HepG2 (cell line): ENCODE results near the gene C1QTNF1. TPM values are rescaled to one million over a fixed set of nuclear protein-coding genes. Genes with fewer than 3 reads are reported as not detected.

Experiments
- ARNT2 ChIP-seq: sonication (generic); formaldehyde crosslinking; IDR thresholded peaks from 2 replicates; pipeline ENCODE4 v1.8.0; 2022; ENCODE audit warnings: mild to moderate bottlenecking, low read depth, missing genetic modification reagents, moderate library complexity
- ARNTL ChIP-seq: sonication (generic); formaldehyde crosslinking; IDR thresholded peaks from 2 replicates; pipeline ENCODE4 v1.4.0; 2020; ENCODE audit warnings: mild to moderate bottlenecking, missing genetic modification reagents
- CCDC6 ChIP-seq: sonication (generic); formaldehyde crosslinking; IDR thresholded peaks from 2 replicates; pipeline ENCODE4 v1.8.1; 2022; ENCODE audit warnings: mild to moderate bottlenecking, missing genetic modification reagents, moderate library complexity
- FOXJ3 ChIP-seq: sonication (generic); formaldehyde crosslinking; IDR thresholded peaks from 2 replicates; pipeline ENCODE4 v1.4.0; 2020; ENCODE audit warnings: missing genetic modification reagents, mild to moderate bottlenecking, borderline replicate concordance
- MAX ChIP-seq: IDR thresholded peaks from 2 replicates; pipeline ENCODE4 v1.6.1; 2012; ENCODE audit warnings: inconsistent platforms
- MYNN ChIP-seq: sonication (generic); formaldehyde crosslinking; IDR thresholded peaks from 2 replicates; pipeline ENCODE4 v1.4.0; 2020; ENCODE audit warnings: mild to moderate bottlenecking, low read depth, missing genetic modification reagents
- NFE2L2 ChIP-seq: fragments of 150-350 bp; IDR thresholded peaks from 2 replicates; pipeline ENCODE4 v1.6.1; 2014; ENCODE audit warnings: low read length
- NFIB ChIP-seq: sonication (generic); formaldehyde crosslinking; IDR thresholded peaks from 2 replicates; pipeline ENCODE4 v1.9.0; 2021; ENCODE audit warnings: missing genetic modification reagents, mild to moderate bottlenecking, borderline replicate concordance
- NR0B2 ChIP-seq: sonication (generic); formaldehyde crosslinking; IDR thresholded peaks from 2 replicates; pipeline ENCODE4 v1.4.0; 2020; ENCODE audit warnings: mild to moderate bottlenecking, missing genetic modification reagents
- PLSCR1 ChIP-seq: sonication (generic); formaldehyde crosslinking; IDR thresholded peaks from 2 replicates; pipeline ENCODE4 v1.5.0; 2020; ENCODE audit warnings: missing genetic modification reagents, mild to moderate bottlenecking, borderline replicate concordance
- SIN3A ChIP-seq: IDR thresholded peaks from 2 replicates; pipeline ENCODE4 v1.6.1; 2011; ENCODE audit warnings: low read depth, mild to moderate bottlenecking, control low read depth, low read length, borderline replicate concordance
- ZFP62 ChIP-seq: sonication (generic); formaldehyde crosslinking; IDR thresholded peaks from 2 replicates; pipeline ENCODE4 v1.4.0; 2020; ENCODE audit warnings: missing genetic modification reagents
- ZMAT3 ChIP-seq: sonication (generic); formaldehyde crosslinking; conservative IDR thresholded peaks from 2 replicates; pipeline ENCODE4 v1.7.0; 2021; ENCODE audit warnings: missing genetic modification reagents
- ZNF333 ChIP-seq: sonication (generic); formaldehyde crosslinking; IDR thresholded peaks from 2 replicates; pipeline ENCODE4 v1.4.0; 2020; ENCODE audit warnings: mild to moderate bottlenecking, missing genetic modification reagents, borderline replicate concordance
- ZNF451 ChIP-seq: sonication (generic); formaldehyde crosslinking; IDR thresholded peaks from 2 replicates; pipeline ENCODE4 v1.5.0; 2020; ENCODE audit warnings: mild to moderate bottlenecking, missing genetic modification reagents
- ZNF549 ChIP-seq: sonication (generic); formaldehyde crosslinking; IDR thresholded peaks from 2 replicates; pipeline ENCODE4 v1.5.0; 2020; ENCODE audit warnings: missing genetic modification reagents
- ZNF672 ChIP-seq: sonication (generic); formaldehyde crosslinking; IDR thresholded peaks from 2 replicates; pipeline ENCODE4 v1.8.1; 2022; ENCODE audit warnings: missing genetic modification reagents
- ZNF766 ChIP-seq: sonication (generic); formaldehyde crosslinking; IDR thresholded peaks from 2 replicates; pipeline ENCODE4 v1.5.0; 2020; ENCODE audit warnings: missing genetic modification reagents, borderline replicate concordance
- polyA plus RNA-seq, 8 experiments: library from polyadenylated mRNA; depleted of rRNA in 3 of 8; stranded (reverse) in 7 of 8; unstranded in 1 of 8; fragments of >200 nt; fragmentation: Illumina TruSeq in 4 of 8; extraction: Trizol in 4 of 8; gene quantifications; 2 replicates each; pipeline versions ENCODE4 v1.2.1 to v1.2.3, GENCODE V29; 2011 to 2016; ENCODE audit warnings: low read depth in 4 of 8, missing spikeins in 1 of 8, mixed read lengths in 1 of 8; ENCODE audit not compliant: insufficient read depth in 1 of 8
- total RNA-seq, 5 experiments: library from RNA; depleted of rRNA; stranded (reverse); fragments of >200 nt; fragmentation: Illumina TruSeq; extraction: Trizol; gene quantifications; 2 replicates each; pipeline ENCODE4 v1.2.3, GENCODE V29; 2016; ENCODE audit warnings: low read depth in 1 of 5
- TF ChIP-seq, protein P1 (sequence below): sonication (generic); formaldehyde crosslinking; IDR thresholded peaks from 2 replicates; pipeline ENCODE4 v1.5.1; 2020; ENCODE audit warnings: mild to moderate bottlenecking, missing genetic modification reagents, moderate library complexity
- TF ChIP-seq, protein P2 (sequence below): sonication (generic); formaldehyde crosslinking; IDR thresholded peaks from 2 replicates; pipeline ENCODE4 v1.5.0; 2020; ENCODE audit warnings: missing genetic modification reagents, mild to moderate bottlenecking, borderline replicate concordance
- TF ChIP-seq, protein P3 (sequence below): sonication (generic); formaldehyde crosslinking; IDR thresholded peaks from 2 replicates; pipeline ENCODE4 v1.8.1; 2022; ENCODE audit warnings: low read depth, mild to moderate bottlenecking, missing genetic modification reagents

Gene C1QTNF1
- total and polyA plus RNA-seq, 2 of the 13 experiments (the other 11 are each of a cell fraction or from before 2014, with no cell fraction given), result 0.18 to 0.86 TPM

GRCh38 chr17:79027274-79027924 lies 3.4 kb downstream of the C1QTNF1 start (continued):
- TF ChIP-seq, protein P1, sequence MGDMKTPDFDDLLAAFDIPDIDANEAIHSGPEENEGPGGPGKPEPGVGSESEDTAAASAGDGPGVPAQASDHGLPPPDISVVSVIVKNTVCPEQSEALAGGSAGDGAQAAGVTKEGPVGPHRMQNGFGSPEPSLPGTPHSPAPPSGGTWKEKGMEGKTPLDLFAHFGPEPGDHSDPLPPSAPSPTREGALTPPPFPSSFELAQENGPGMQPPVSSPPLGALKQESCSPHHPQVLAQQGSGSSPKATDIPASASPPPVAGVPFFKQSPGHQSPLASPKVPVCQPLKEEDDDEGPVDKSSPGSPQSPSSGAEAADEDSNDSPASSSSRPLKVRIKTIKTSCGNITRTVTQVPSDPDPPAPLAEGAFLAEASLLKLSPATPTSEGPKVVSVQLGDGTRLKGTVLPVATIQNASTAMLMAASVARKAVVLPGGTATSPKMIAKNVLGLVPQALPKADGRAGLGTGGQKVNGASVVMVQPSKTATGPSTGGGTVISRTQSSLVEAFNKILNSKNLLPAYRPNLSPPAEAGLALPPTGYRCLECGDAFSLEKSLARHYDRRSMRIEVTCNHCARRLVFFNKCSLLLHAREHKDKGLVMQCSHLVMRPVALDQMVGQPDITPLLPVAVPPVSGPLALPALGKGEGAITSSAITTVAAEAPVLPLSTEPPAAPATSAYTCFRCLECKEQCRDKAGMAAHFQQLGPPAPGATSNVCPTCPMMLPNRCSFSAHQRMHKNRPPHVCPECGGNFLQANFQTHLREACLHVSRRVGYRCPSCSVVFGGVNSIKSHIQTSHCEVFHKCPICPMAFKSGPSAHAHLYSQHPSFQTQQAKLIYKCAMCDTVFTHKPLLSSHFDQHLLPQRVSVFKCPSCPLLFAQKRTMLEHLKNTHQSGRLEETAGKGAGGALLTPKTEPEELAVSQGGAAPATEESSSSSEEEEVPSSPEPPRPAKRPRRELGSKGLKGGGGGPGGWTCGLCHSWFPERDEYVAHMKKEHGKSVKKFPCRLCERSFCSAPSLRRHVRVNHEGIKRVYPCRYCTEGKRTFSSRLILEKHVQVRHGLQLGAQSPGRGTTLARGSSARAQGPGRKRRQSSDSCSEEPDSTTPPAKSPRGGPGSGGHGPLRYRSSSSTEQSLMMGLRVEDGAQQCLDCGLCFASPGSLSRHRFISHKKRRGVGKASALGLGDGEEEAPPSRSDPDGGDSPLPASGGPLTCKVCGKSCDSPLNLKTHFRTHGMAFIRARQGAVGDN, result peak; percentile 87
- TF ChIP-seq ZNF333, result no peak
- TF ChIP-seq PLSCR1 (CRISPR knock-in tag), result no peak
- 0 out of 2 replicates have a peak, but pooled peaks have one; percentile 76 for TF ChIP-seq MYNN (CRISPR knock-in tag)
- TF ChIP-seq CCDC6 (CRISPR knock-in tag), result no peak
- no peak for TF ChIP-seq ZNF549
- peak; percentile 3; the same call in 1 of the 2 replicates for TF ChIP-seq ARNT2
- TF ChIP-seq SIN3A, result peak; percentile 65; the same call in 1 of the 2 replicates
- TF ChIP-seq FOXJ3 (CRISPR knock-in tag), result no peak
- no peak for TF ChIP-seq NFIB (CRISPR knock-in tag)
- TF ChIP-seq, protein P2, sequence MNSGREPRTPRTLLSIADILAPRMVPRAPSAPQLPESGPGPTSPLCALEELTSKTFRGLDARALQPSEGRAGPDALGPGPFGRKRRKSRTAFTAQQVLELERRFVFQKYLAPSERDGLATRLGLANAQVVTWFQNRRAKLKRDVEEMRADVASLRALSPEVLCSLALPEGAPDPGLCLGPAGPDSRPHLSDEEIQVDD, result 0 out of 2 replicates have a peak, but pooled peaks have one; percentile 60
- TF ChIP-seq NR0B2, result peak; percentile 73
- no peak for TF ChIP-seq ZFP62 (CRISPR knock-in tag)
- TF ChIP-seq NFE2L2, result no peak; the same call in 1 of the 2 replicates
- no peak for TF ChIP-seq ARNTL (CRISPR knock-in tag)
- no peak for TF ChIP-seq ZMAT3 (CRISPR knock-in tag)
- peak; percentile 84 for TF ChIP-seq MAX
- no peak for TF ChIP-seq ZNF672 (CRISPR knock-in tag)
- no peak for TF ChIP-seq ZNF451
- TF ChIP-seq ZNF766, result no peak
- TF ChIP-seq, protein P3, sequence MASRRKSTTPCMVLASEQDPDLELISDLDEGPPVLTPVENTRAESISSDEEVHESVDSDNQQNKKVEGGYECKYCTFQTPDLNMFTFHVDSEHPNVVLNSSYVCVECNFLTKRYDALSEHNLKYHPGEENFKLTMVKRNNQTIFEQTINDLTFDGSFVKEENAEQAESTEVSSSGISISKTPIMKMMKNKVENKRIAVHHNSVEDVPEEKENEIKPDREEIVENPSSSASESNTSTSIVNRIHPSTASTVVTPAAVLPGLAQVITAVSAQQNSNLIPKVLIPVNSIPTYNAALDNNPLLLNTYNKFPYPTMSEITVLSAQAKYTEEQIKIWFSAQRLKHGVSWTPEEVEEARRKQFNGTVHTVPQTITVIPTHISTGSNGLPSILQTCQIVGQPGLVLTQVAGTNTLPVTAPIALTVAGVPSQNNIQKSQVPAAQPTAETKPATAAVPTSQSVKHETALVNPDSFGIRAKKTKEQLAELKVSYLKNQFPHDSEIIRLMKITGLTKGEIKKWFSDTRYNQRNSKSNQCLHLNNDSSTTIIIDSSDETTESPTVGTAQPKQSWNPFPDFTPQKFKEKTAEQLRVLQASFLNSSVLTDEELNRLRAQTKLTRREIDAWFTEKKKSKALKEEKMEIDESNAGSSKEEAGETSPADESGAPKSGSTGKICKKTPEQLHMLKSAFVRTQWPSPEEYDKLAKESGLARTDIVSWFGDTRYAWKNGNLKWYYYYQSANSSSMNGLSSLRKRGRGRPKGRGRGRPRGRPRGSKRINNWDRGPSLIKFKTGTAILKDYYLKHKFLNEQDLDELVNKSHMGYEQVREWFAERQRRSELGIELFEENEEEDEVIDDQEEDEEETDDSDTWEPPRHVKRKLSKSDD, result no peak
